CD4-positive, CD25-positive, alpha-beta regulatory T cell (primary cell): ENCODE measurements around the gene GAL3ST1. TPM values are rescaled to one million over a fixed set of nuclear protein-coding genes. Genes with fewer than 3 reads are reported as not detected.
"Not testable (repeated sequence)": the region's sequence is repeated elsewhere in the genome, so short reads cannot be mapped to it uniquely, and the experiment has no call there.

Experiments
- ATAC-seq, 2 donors: fragments of 150-1000 bp; cut with Tn5 transposase; one replicate each; pipeline ENCODE4 v1.10.0; 2021; ENCODE audit warnings: low read depth in 2 of 2, moderate number of reproducible peaks in 2 of 2, moderate library complexity in 1 of 2
- DNase-seq, 3 donors: peaks; one replicate each; pipeline versions ENCODE4 v3.0.0 to v3.0.0-alpha.2; 2012 to 2022; ENCODE audit warnings: mixed read lengths in 1 of 3
- H3K27ac ChIP-seq: one replicate; pipeline ENCODE4 v1.7.0; 2013; ENCODE audit warnings: mild to moderate bottlenecking, low read length; ENCODE audit not compliant: insufficient read depth, poor library complexity, severe bottlenecking
- H3K27me3 ChIP-seq: one replicate; pipeline ENCODE4 v1.7.0; 2013; ENCODE audit warnings: low read length; ENCODE audit not compliant: control insufficient read depth, insufficient read depth
- H3K36me3 ChIP-seq: one replicate; pipeline ENCODE4 v1.7.0; 2013; ENCODE audit warnings: mild to moderate bottlenecking, low read length, moderate library complexity; ENCODE audit not compliant: control insufficient read depth, insufficient read depth
- H3K4me1 ChIP-seq: 2 replicates; pipeline ENCODE4 v1.7.0; 2013; ENCODE audit warnings: mild to moderate bottlenecking, low read length; ENCODE audit not compliant: insufficient read depth, control insufficient read depth, poor library complexity, severe bottlenecking
- H3K4me3 ChIP-seq: one replicate; pipeline ENCODE4 v1.7.0; 2013; ENCODE audit warnings: low read depth, mild to moderate bottlenecking, low read length, moderate library complexity
- H3K9me3 ChIP-seq, 2 experiments: 1 replicate in 1 of 2; 2 replicates in 1 of 2; pipeline ENCODE4 v1.7.0; 2013; ENCODE audit warnings: low read length in 2 of 2, mild to moderate bottlenecking in 1 of 2, moderate library complexity in 1 of 2; ENCODE audit not compliant: control insufficient read depth in 2 of 2
- H3K27ac Mint-ChIP-seq, 3 donors: one replicate each; pipeline ENCODE4 v1.8.0; 2020 to 2022; ENCODE audit warnings: mild to moderate bottlenecking in 3 of 3, mixed read lengths in 3 of 3, moderate library complexity in 2 of 3
- H3K27me3 Mint-ChIP-seq: one replicate; pipeline ENCODE4 v1.8.0; 2022; ENCODE audit warnings: mild to moderate bottlenecking, mixed read lengths
- H3K36me3 Mint-ChIP-seq: one replicate; pipeline ENCODE4 v1.8.0; 2020; ENCODE audit warnings: mixed read lengths
- H3K4me1 Mint-ChIP-seq, 4 donors: one replicate each; pipeline ENCODE4 v1.8.0; 2020 to 2022; ENCODE audit warnings: mixed read lengths in 4 of 4, mild to moderate bottlenecking in 1 of 4
- H3K4me3 Mint-ChIP-seq, 4 donors: one replicate each; pipeline ENCODE4 v1.8.0; 2020 to 2022; ENCODE audit warnings: mild to moderate bottlenecking in 4 of 4, mixed read lengths in 4 of 4, moderate library complexity in 3 of 4
- H3K9me3 Mint-ChIP-seq, 7 donors: one replicate each; pipeline ENCODE4 v1.8.0; 2020 to 2022; ENCODE audit warnings: mixed read lengths in 7 of 7, mild to moderate bottlenecking in 3 of 7, moderate library complexity in 2 of 7
- polyA plus RNA-seq, 4 donors: library from polyadenylated mRNA; unstranded; fragments of 300-500 nt; fragmentation: Illumina TruSeq; gene quantifications; one replicate each; pipeline ENCODE4 v1.2.3, GENCODE V29; 2021
- total RNA-seq: library from RNA; stranded (reverse); gene quantifications from one replicate; pipeline ENCODE4 v1.2.3, GENCODE V29; 2022

Gene GAL3ST1
- total and polyA plus RNA-seq, 5 donors from 2014 or later, result 0.44 to 0.49 TPM; not detected in 3

GRCh38 chr22:30596199-30596598 lies 21.7 kb upstream of the GAL3ST1 start:
- Mint-ChIP-seq H3K9me3 (peaks cover 0 to 2% (median 0%) of the 10 kb centered on the region in 7 donors), H3K4me3 (no peak overlapping the region), H3K36me3 (no peaks in the 10 kb centered on the region), H3K4me1 (no peaks in the 10 kb centered on the region), H3K27me3 (peaks cover 21% of the 10 kb centered on the region), H3K27ac (no peak overlapping the region)
- H3K4me3 ChIP-seq, result no peak overlapping the region
- peaks cover 7% of the 10 kb centered on the region for H3K4me1 ChIP-seq
- DNase-seq (no peak), ATAC-seq (no peak)
- H3K27ac ChIP-seq, result no peak overlapping the region
- H3K36me3 ChIP-seq, result no peaks in the 10 kb centered on the region
- no peaks in the 10 kb centered on the region for H3K9me3 ChIP-seq
- H3K27me3 ChIP-seq, result no peaks in the 10 kb centered on the region

GRCh38 chr22:30592360-30592713 lies 17.9 kb upstream of the GAL3ST1 start:
- H3K9me3 Mint-ChIP-seq, H3K27ac Mint-ChIP-seq: not testable (repeated sequence)

GRCh38 chr22:30591588-30592359 lies 17.3 kb upstream of the GAL3ST1 start, which contains the start of gene PES1:
PES1 (minus strand) TSS chr22:30591910; CDS start chr22:30591833, 77 bp downstream.
- Mint-ChIP-seq H3K27ac (no peak within 1 kb of the TSS), H3K4me1 (peaks cover 0 to 15% (median 0%) of the 10 kb centered on the region in 4 donors), H3K27me3 (peaks cover 17% of the 10 kb centered on the region), H3K36me3 (peaks cover 16% of the 10 kb centered on the region), H3K9me3 (no peaks in the 10 kb centered on the region), H3K4me3 (no peak within 1 kb of the TSS)
- Histone ChIP-seq H3K36me3 (peaks cover 28% of the 10 kb centered on the region), H3K27me3 (no peaks in the 10 kb centered on the region), H3K9me3 (no peaks in the 10 kb centered on the region), H3K27ac (peak within 1 kb of the TSS; percentile 91), H3K4me1 (peaks cover 21% of the 10 kb centered on the region), H3K4me3 (peak within 1 kb of the TSS; percentile 97)
- DNase-seq (peak; percentile 93 to 99 (median 98)), ATAC-seq (peak; percentile 99)

More at GRCh38 chr22:30592360-30592713, 17.9 kb upstream of the GAL3ST1 start:
- not testable (repeated sequence) for H3K27ac ChIP-seq, H3K9me3 ChIP-seq, H3K27me3 ChIP-seq, ATAC-seq, H3K4me3 Mint-ChIP-seq, DNase-seq
- Histone ChIP-seq H3K4me1 (peaks cover 21% of the 10 kb centered on the region), H3K36me3 (peaks cover 22% of the 10 kb centered on the region), H3K4me3 (peak overlapping the region; percentile 55)
- Mint-ChIP-seq H3K4me1 (peaks cover 0 to 15% (median 0%) of the 10 kb centered on the region in 4 donors), H3K27me3 (peaks cover 17% of the 10 kb centered on the region), H3K36me3 (peaks cover 12% of the 10 kb centered on the region)

GRCh38 chr22:30591191-30591587 lies 16.7 kb upstream of the GAL3ST1 start:
- Histone ChIP-seq H3K27ac (peak overlapping the region; percentile 91), H3K9me3 (no peaks in the 10 kb centered on the region), H3K36me3 (peaks cover 34% of the 10 kb centered on the region), H3K27me3 (no peaks in the 10 kb centered on the region), H3K4me3 (peak overlapping the region; percentile 97), H3K4me1 (peaks cover 21% of the 10 kb centered on the region)
- ATAC-seq (no peak), DNase-seq (peak in 1 of 3 donors; percentile 21)
- peaks cover 17% of the 10 kb centered on the region for H3K27me3 Mint-ChIP-seq
- no peak overlapping the region for H3K4me3 Mint-ChIP-seq
- peaks cover 21% of the 10 kb centered on the region for H3K36me3 Mint-ChIP-seq
- H3K9me3 Mint-ChIP-seq, result no peaks in the 10 kb centered on the region
- peaks cover 0 to 15% (median 0%) of the 10 kb centered on the region in 4 donors for H3K4me1 Mint-ChIP-seq
- H3K27ac Mint-ChIP-seq, result no peak overlapping the region

GRCh38 chr22:30586414-30586813 lies 11.9 kb upstream of the GAL3ST1 start:
- H3K27ac Mint-ChIP-seq, result no peak overlapping the region
- peaks cover 0 to 2% (median 0%) of the 10 kb centered on the region in 7 donors for H3K9me3 Mint-ChIP-seq
- ATAC-seq (no peak), DNase-seq (no peak)
- Histone ChIP-seq H3K9me3 (no peaks in the 10 kb centered on the region), H3K36me3 (peaks cover 78% of the 10 kb centered on the region), H3K4me1 (peaks cover 16% of the 10 kb centered on the region), H3K27me3 (no peaks in the 10 kb centered on the region), H3K27ac (no peak overlapping the region), H3K4me3 (no peak overlapping the region)
- peak overlapping the region in 1 of 4 donors; percentile 64 for H3K4me3 Mint-ChIP-seq
- peaks cover 35% of the 10 kb centered on the region for H3K36me3 Mint-ChIP-seq
- peaks cover 0 to 15% (median 0%) of the 10 kb centered on the region in 4 donors for H3K4me1 Mint-ChIP-seq
- H3K27me3 Mint-ChIP-seq, result no peaks in the 10 kb centered on the region

- H3K4me1 Mint-ChIP-seq, result peaks cover 0 to 2% (median under 1%) of the 10 kb centered on the region in 4 donors
- H3K9me3 ChIP-seq, result peaks cover 0 to 7% of the 10 kb centered on the region in 2 experiments
- H3K27me3 ChIP-seq, result no peaks in the 10 kb centered on the region
- no peak overlapping the region for H3K4me3 Mint-ChIP-seq
- DNase-seq (no peak), ATAC-seq (no peak)
- no peaks in the 10 kb centered on the region for H3K4me1 ChIP-seq
- H3K36me3 ChIP-seq, result peaks cover 96% of the 10 kb centered on the region
- no peak overlapping the region for H3K27ac Mint-ChIP-seq
- peaks cover 44% of the 10 kb centered on the region for H3K36me3 Mint-ChIP-seq
- H3K4me3 ChIP-seq, result no peak overlapping the region
- no peak overlapping the region for H3K27ac ChIP-seq
- no peaks in the 10 kb centered on the region for H3K27me3 Mint-ChIP-seq
- peaks cover 0 to 3% (median 0%) of the 10 kb centered on the region in 7 donors for H3K9me3 Mint-ChIP-seq
These were observed 10.0 kb upstream of the GAL3ST1 start for GRCh38 chr22:30584441-30584840.

GRCh38 chr22:30582788-30583545 lies 8.5 kb upstream of the GAL3ST1 start:
- H3K4me3 Mint-ChIP-seq, result no peak overlapping the region
- H3K27me3 ChIP-seq, result no peaks in the 10 kb centered on the region
- no peaks in the 10 kb centered on the region for H3K27me3 Mint-ChIP-seq
- no peak for ATAC-seq
- H3K9me3 ChIP-seq, result peaks cover 0 to 7% of the 10 kb centered on the region in 2 experiments
- no peak overlapping the region for H3K27ac ChIP-seq
- peaks cover 0 to 2% (median 0%) of the 10 kb centered on the region in 4 donors for H3K4me1 Mint-ChIP-seq
- H3K9me3 Mint-ChIP-seq, result peaks cover 0 to 3% (median 0%) of the 10 kb centered on the region in 7 donors
- DNase-seq, result no peak
- H3K4me1 ChIP-seq, result no peaks in the 10 kb centered on the region
- H3K36me3 Mint-ChIP-seq, result peaks cover 48% of the 10 kb centered on the region
- peaks cover 95% of the 10 kb centered on the region for H3K36me3 ChIP-seq
- no peak overlapping the region for H3K4me3 ChIP-seq
- H3K27ac Mint-ChIP-seq, result no peak overlapping the region
